Activated CD8-positive, alpha-beta memory T cell treated with anti-CD3 and anti-CD28 coated beads for 1 hour (primary cell): ENCODE results near the gene HSPA5.
"Not testable (repeated sequence)": the region's sequence is repeated elsewhere in the genome, so short reads cannot be mapped to it uniquely, and the experiment has no call there.

Experiments used
- DNase-seq, 2 donors: peaks; one replicate each; pipeline ENCODE4 v3.0.0-alpha.2; 2020; ENCODE audit warnings: low read depth in 1 of 2; ENCODE audit errors: extremely low read depth in 1 of 2

The HSPA5 gene

DNA sequence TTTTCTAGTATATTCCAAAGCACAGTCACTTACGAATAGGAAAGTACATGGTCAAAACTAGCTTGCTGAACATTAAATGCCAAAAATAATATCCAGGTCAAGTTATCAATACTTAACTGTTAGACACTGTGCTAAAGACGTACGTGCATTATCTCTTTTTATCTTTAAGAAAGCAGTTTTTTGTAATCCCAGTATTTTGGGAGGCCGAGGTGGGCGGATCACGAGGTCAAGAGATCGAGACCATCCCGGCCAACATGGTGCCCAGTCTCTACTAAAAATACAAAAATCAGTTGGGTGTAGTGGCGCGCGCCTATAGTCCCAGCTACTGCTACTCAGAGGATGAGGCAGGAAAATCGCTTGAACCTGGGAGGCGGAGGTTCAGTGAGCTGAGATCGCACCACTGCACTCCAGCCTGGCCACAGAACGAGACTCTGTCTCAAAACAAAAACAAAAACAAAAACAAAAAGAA lies 2.7 kb upstream of the HSPA5 start:
- no peak for DNase-seq

GRCh38 chr9:125241863-125242739 lies 958 bp upstream of the HSPA5 start:
- no peak for DNase-seq

- DNase-seq, result peak in 1 of 2 donors; percentile 14
These were observed 519 bp downstream of the HSPA5 start for GRCh38 chr9:125240649-125240999.

- DNase-seq, result no peak
These were observed 1.2 kb downstream of the HSPA5 start for GRCh38 chr9:125239631-125240597.

DNA sequence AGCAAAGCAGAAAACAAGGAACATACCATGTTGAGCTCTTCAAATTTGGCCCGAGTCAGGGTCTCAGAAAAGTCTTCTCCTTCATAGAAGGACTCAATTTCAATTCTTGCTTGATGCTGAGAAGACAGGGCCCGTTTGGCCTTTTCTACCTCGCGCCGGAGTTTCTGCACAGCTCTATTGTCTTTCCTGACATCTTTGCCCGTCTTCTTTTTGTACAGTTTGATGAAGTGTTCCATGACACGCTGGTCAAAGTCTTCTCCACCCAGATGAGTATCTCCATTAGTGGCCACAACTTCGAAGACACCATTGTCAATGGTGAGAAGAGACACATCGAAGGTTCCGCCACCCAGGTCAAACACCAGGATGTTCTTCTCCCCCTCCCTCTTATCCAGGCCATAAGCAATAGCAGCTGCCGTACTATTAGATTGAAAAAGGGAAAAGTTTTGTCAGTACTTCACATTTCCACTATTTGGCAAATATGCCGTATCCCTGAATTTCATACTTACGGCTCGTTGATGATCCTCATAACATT lies 2.2 kb downstream of the HSPA5 start:
- no peak for DNase-seq

- no peak for DNase-seq
These were observed 2.8 kb downstream of the HSPA5 start for GRCh38 chr9:125238127-125238914.

DNA sequence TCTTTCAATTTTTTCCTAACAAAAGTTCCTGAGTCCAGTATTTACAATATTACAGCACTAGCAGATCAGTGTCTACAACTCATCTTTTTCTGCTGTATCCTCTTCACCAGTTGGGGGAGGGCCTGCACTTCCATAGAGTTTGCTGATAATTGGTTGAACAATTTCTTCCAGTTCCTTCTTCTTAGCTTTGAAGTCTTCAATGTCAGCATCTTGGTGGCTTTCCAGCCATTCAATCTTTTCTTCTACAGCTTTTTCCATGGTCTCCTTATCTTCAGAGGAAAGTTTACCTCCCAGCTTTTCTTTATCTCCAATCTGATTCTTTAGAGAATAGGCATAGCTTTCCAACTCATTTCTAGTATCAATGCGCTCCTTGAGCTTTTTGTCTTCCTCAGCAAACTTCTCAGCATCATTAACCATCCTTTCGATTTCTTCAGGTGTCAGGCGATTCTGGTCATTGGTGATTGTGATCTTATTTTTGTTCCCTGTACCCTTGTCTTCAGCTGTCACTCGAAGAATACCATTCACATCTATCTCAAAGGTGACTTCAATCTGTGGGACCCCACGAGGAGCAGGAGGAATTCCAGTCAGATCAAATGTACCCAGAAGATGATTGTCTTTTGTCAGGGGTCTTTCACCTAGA lies 4.5 kb downstream of the HSPA5 start:
- not testable (repeated sequence) for DNase-seq

- DNase-seq, result no peak
These were observed 5.2 kb downstream of the HSPA5 start for GRCh38 chr9:125235804-125236519.

DNA sequence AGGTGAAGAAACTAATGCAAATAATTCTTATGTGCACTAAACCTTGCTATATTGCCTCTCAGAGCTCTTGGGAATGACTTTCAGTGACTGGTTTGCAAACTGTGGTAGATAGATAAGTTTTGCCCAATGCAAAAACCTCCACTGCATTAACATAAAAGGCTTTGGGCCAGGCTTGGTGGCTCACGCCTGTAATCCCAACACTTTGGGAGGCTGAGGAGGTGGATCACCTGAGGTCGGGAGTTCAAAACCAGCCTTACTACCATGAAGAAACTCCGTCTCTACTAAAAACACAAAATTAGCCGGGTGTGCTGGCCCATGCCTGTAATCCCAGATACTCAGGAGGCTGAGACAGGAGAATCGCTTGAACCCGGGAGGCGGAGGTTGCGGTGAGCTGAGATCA lies 7.0 kb downstream of the HSPA5 start:
- not testable (repeated sequence) for DNase-seq

DNA sequence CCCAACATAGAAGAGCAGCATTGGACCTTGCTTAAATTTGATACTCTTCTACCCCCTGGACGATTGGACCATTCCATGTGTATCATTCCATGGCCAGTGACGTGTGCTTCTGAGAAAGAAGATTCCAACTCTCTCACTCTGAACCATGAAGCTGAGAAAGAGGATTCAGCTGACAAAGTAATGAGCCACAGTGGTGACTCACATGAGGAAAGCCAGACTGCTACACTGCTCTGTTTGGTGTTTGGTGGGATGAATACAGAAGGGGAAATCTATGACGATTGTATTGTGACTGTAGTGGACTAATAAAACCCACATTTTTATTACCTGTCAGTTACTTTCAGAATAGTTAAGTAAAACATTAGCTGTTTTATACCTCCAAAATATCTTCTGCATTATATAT lies 7.5 kb downstream of the HSPA5 start:
- no peak for DNase-seq

DNA sequence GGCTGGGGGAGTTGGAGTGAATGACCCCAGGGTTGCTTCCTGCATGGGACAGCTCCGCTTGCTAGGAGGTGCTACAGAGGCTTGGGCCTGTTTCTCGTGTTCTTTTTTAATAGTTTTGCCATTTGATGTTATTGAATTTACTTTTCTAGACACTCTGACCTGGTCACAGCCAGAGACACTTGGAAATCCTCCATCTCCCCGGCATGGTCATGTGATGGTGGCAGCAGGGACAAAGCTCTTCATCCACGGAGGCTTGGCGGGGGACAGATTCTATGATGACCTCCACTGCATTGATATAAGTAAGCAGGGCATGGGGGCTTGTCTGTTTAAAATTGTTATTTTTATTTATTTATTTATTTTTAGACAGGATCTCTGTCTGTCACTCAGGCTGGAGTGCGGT lies 13.4 kb downstream of the HSPA5 start:
- DNase-seq, result no peak

GRCh38 chr9:125224858-125225257 lies 16.3 kb downstream of the HSPA5 start:
- not testable (repeated sequence) for DNase-seq

GRCh38 chr9:125218621-125219020 lies 22.5 kb downstream of the HSPA5 start:
- no peak for DNase-seq

GRCh38 chr9:125214186-125214585 lies 27.0 kb downstream of the HSPA5 start:
- DNase-seq, result no peak

DNA sequence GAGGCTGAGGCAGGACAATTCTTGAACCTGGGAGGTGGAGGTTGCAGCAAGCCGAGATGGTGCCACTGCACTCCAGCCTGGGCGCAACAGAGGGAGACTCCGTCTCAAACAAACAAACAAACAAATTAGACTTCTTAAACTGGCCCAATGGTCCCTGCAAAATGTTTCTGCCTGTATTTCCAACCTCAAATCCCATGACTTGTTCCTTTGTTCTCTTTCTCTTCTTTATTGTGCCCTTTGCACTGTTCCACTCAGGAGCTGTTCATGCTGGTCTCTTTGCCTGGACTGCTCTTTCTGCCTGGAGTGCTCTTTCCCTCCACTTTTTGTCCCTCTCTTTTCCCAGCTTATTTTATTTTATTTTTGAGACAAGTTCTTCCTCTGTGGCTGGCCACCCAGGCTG lies 36.7 kb downstream of the HSPA5 start:
- DNase-seq, result no peak

GRCh38 chr9:125202846-125203618 lies 38.1 kb downstream of the HSPA5 start:
- DNase-seq, result no peak

- peak; percentile 58 to 80 for DNase-seq
These were observed 40.7 kb downstream of the HSPA5 start, which contains the start of gene RABEPK for GRCh38 chr9:125200216-125201047. RABEPK (plus strand) TSS chr9:125200542; CDS start chr9:125203014, 2,472 bp downstream.

DNA sequence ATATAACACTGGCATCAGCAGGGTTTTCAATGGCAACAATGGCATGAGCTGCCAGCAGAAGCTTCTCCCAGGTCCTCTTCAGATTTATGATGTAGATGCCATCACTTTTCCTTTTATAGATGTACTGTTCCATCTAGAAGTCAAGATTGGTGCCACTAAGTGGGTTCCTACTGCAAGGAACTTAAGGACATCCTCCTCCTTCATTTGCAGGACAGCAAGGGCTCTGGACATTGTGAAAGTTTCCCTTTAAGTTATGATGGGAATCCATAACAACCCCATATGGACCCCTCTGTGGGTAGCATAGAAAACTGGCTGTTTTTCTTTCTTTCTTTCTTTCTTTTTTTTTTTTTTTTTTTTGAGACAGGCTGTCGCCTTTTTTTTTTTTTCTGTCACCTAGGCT lies 45.6 kb downstream of the HSPA5 start:
- DNase-seq, result not testable (repeated sequence)
